Dedifferentiated amniotic fluid mesenchymal stem cell (primary cell): ENCODE measurements around the gene AUP1.
A peak's percentile ranks its signal among the peaks of the same experiment; 100 is the strongest.

Experiments used
- DNase-seq: peaks from one replicate; pipeline ENCODE4 v3.0.0-alpha.2; 2016; ENCODE audit errors: extremely low spot score

The AUP1 gene

DNA sequence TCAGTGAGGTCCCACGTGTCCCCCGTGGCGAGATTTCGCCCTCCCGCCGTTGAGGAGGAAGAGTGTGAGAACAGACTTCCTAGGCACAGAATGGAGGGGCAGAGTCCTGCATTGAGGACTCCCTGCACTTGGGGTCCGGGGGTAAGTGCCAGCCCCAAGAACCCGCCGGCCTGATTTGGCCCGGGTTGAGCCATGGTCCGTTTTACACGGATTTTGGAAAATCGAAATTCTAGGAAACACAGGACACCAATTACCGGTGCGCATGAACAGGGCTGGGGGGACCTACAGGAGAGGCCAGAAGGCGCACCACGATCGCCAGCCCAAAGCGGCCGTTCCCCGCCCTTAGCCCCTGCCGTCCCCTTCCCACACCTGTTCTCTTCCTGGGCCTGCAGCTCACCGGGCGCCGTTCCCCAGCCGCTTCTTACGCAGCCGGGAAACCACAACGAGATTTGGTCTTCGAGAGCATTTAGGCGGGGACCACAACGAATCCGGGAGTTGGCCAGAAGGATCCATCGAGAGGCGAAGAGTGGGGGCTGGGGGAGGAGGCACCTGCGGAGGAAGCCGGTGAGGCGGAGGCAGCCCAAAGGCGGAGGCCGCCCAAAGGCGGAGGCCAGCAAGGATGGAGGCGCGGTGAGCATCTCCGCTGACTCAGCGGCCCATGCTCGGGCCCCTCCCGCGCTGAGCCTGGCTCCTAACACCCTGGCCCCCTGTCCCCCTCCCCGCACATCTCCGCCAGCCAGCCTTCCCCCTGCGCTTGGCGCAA is 15.7 kb downstream of the AUP1 start:
- no peak for DNase-seq

DNA sequence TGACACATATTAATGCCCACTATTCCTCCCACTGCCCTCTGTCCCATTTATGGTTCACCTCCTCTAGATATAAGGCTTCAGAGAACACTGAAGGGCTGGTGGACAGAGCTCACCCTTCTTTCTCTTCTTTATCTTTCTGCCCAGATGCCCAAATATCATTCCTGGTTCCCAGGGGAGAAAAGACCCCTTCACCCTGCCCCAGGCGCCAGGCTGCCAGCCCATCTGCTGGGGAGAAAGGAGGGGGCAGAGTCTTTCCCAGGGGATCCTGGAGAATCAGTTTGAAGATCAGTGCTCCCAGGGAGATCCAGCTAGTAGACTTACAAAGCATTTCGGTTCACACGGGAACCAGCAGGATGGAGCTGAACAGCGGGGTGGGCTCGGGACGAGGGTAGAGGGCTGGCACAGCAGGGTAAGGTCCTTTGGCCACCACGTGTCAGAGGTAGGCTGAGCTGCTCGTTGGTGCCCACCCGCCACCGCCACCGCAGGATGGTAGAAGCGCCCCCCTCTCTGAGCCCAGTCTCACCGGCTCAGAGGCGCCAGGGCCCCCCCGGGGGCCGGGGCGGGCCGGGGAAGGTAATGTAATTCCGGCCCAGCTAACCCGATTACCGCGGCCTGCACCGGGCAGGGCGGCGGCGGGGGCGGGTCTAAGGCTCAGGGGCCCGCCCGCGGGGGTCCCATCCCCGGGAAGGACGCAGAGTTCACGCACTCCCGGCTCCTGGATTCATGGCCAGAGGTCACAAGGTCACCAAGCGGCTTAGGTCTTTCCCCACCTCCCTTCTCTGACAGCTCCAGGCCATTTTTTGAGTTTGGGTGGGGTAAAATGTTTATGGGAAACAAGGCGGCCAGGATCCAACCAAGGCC is 16.5 kb downstream of the AUP1 start:
- DNase-seq, result no peak

DNA sequence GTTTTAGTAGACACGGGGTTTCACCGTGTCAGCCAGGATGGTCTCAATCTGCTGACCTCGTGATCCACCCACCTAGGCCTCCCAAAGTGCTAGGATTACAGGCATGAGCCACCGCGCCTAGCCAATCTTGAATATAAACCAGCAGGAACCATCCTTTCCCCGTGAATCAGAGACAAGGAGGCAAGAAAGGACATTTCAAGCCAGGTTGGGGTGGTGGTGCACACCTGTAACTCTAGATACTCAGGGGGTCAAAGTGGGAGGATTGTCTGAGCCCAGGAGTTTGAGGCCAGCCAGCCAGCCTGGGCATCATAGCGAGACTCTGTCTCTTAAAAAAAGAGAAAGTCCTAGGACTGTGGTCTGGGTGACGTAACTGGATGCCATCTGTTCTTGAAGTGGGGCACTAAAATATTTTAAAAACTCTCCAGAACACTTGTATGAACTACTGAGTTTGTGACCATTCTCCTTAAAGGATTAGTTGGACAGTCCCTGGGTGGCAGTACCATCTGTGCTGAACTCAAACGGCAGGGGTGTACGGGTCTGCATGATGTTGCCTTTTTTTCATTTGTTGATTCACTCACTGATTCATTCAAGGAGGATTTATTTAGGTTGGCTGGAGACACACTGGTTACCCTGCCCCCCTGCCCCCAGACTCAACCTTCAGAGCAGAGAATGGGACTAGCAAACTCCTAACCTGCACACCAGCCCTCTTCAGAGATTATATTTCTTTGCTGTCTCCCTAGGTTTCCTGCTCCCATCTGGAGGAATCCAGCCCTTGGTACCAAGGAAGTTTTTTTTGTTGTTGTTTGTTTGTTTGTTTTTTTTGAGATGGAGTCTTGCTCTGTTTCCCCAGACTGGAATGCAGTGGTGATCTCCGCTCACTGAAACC is 18.2 kb downstream of the AUP1 start:
- DNase-seq, result no peak

DNA sequence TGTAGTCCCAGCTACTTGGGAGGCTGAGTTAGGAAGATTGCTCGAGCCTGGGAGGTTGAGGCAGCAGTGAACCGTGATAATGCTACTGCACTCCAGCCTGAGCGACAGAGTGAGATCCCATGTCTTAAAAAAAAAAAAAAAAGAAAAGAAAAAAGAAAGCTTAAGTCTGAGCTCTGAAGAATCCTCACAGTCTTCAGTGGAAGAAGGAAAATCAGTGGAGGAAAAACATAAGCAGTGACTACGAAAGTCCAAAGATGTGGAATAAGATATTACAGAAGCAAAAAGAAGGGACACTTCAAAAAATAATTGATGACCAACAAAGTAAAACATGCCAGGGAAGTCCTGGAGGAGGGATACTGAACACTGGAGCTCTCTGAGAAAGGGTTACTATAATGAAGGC is 19.2 kb downstream of the AUP1 start:
- DNase-seq, result no peak

DNA sequence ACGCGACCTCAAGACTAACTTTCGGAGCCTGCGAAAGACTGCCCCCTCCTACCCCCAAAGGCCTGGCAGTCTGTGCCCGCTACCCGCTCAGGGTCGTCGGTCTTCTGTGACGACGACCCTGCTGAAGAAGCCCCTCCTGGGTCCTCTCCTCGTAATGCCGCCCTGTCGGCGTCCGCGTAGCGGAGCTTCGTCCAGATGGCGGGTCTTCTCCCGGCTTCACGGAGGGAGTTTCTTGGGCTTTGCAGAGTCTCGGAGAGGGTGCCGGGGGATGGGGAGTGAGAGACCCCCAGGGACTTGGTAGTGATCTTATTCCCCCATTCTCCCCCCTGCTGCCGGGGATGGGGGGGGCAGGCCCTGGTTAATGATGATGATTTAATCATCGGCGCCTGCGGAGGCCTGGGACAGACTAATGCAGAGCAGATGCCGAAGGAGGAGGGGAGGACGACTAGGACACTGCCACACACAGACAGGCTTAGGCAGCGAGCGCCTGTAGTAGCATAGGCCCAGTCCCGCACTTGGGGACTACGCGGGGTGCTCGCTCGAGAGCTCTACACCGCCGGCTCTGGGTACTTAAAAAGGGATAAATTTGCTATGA is 21.5 kb downstream of the AUP1 start:
- peak; percentile 47 for DNase-seq

DNA sequence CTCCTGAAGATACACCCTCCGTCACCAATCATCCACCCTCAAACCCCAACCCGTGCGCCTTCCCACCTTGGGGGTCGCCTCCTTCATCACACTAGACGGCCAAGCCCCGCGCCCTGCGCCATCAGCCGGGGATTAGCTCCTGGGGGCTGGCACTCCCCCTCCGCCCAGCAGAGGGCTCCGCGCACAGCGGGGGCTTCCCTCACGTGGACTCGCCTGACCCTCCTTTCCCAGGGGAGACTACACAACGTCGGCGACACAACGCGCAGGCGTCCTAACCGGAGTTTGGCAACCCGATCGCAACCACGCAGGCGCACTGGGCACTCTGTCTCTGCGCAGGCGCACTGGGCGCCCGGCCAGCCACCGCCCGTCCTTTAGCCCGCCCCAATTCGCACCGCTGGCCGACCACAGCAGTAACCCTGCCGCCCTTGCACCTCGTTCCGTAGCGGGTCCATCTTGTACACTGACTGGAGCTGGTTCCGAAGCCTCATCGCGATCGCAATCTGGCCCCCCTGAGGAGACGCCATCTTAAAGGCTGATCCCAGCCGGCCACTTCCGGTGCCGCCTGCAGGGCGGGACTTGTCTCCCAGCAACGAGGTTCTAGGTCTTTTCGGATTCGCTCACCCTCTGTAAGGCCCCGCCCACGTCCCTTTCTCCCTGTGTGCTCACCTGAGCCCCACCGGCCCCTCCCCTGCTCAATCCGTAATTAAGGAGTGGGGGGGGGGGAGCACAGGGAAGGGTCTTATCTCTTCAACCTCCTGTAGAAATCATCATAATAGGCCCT is 22.2 kb downstream of the AUP1 start, which contains the start of gene PCGF1:
Gene PCGF1 (minus strand): TSS at position 551 of the 781 bp plus-strand sequence. CDS start 27 bp downstream, at position 524.
- peak; percentile 99 for DNase-seq

DNA sequence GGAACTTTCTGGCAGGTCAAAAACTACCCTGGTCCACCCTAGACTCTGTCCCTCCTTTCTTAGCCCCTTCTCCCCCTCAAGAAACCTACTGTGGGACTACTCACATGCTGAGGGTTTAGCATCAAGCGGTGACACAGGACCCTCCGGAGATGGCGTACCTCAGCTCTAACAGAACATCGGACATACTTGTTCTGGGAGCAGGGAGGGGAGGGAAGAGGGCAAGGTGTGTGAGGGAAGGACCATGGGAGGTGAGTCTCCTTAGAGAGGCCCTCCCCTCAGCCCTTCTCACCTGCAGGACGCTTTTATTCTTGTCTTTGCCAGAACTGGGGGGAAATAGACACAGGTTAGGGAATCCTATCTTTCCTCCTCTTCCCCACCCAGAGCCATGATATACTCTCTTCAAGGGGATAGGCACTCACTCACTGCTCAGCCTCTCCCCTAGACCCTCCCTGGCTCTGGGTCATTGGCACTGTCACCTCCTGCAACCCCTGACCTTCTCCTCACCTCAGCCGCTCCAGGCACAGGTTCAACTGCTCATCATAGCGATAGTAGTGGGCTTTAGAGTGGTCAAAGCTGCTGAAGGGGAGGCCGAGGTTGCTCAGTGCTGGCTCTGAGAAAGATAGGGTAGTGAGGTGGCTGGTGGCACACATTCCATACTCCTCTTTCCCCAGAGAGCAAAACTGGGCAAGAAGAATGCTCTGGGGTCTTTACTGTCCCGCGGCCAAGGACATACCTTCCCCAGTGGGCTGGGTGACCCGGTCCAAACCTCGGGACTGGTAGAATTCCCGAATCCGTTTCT is 23.9 kb downstream of the AUP1 start:
- DNase-seq, result no peak

DNA sequence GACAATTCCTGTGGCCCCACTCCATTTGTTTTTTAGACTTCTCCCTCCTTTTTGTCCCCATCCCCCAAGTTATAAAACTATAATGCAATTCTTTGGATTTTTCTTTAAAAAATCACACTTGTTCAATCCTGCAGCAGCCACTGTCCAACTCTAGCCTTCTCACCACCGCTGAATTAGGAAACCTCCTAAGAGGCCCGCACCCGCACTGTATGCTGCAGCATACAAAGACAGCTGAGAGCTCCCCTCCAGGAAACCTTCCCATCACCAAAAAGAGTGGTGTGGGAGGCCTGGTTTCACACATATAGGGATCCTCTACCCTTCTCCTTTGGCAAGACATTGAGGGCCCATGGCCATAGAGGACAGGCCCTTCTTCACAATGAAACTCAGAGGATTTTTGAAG is 24.9 kb downstream of the AUP1 start:
- DNase-seq, result no peak

DNA sequence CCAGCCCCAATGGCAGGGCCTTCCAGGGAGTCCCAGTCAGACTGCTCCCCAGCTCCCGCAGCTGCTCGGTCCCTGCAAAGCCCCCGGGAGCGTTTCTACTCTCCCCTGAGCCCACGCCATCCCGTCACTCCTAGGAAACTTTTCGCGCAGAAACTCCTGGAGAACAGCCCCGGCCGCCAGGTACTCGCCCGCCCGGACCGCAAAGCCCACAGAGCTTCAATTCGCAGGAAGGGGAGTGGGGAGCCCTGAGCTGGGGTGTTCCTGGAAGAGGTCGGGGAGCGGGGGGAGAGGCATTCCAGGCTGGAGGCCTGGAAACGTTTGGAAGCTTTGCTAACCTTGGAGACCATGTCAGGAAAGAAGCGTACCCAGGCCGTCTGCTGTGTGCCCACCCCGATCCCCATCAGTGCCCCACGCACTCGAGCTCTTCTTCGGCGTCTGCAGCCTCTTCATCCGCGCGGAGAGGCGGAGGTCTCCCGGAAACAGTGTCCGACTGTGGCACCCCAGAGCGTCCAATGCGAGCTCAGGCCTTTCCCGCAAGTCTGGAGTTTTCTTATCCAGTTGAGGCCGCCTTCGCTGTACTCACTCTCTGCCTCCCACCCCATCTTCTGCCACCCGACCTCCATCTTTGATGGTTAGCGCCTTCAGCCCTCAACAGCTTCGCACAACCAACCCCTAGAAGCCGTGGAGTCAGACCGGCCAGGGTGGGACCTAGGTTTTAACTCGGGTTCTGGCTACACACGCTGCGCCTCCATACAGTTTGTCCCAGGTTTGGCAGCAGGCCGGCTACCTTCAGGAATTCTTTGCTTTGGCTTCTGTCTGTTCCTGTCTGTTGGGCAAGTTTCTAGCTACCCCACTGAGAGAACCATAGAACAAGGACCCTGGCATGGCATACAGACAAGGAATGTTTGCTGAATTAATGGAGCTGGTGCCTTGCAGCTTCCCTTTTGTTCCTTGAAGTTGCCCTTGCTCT is 25.7 kb downstream of the AUP1 start:
- DNase-seq, result no peak

DNA sequence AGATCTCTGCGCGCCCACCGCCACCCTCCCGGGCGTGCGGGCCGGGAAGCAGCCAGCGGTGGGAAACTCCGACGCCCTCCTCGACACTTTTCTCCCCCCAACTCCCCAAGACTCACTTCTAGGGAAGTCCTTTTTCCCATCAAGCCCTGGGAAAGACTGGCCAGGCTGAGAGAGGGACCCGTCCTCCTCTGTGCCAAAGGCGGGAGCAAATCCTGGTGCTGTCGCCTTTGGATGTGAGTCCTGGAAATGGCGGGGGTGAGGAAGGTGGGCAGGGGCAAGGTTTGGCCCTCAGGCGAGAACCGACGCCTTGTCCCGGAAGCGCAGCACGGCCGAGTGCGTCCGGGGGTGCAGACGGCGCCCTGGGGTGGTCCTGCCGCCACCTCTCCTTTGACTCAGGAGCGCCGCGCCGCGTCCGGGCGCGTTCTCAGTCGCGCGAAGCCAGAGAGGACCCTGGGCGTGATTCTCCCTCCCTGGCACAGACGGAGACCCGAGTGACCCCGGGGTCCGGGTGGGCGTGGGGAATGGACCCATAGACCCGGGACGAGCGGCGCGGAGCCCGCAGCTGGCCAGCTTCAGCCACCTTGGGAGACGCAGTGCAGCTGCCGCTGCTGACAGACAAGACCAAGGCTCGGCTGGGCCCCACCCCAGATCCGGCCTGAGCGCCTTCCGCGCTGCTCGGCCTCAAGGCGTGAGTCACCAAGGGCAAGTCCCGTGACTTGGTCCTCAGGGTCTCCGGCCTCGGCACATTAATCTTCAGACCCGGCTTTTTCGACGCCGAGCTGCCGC is 26.6 kb downstream of the AUP1 start:
- DNase-seq, result peak; percentile 68

DNA sequence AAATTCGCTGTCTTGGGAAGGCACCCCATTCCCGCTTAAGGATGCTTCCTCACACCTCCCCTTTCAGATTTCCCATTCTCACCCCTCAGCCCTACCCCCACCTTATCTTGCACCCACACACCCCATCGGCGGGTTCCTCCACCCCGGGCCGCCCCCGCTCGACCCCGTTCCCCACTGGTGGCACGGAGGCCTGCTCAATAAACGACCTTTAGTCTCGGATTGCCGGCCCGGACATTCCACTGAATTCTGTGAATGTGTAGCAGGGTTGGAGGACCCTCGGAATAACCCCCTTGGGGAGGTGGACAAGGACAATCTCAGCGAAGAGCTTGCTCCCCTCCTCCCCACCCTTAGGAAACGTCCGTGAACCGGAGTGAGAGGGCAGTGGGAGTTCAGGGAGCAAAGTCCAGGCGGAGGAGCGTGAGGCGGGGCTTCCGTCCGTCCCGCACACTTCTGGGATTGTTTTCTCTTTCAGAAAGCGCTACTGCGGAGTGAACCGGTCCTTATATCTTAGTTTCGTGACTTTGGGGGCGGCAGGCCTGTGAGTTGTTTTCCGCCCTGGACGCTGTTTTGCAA is 27.3 kb downstream of the AUP1 start:
- DNase-seq, result no peak

DNA sequence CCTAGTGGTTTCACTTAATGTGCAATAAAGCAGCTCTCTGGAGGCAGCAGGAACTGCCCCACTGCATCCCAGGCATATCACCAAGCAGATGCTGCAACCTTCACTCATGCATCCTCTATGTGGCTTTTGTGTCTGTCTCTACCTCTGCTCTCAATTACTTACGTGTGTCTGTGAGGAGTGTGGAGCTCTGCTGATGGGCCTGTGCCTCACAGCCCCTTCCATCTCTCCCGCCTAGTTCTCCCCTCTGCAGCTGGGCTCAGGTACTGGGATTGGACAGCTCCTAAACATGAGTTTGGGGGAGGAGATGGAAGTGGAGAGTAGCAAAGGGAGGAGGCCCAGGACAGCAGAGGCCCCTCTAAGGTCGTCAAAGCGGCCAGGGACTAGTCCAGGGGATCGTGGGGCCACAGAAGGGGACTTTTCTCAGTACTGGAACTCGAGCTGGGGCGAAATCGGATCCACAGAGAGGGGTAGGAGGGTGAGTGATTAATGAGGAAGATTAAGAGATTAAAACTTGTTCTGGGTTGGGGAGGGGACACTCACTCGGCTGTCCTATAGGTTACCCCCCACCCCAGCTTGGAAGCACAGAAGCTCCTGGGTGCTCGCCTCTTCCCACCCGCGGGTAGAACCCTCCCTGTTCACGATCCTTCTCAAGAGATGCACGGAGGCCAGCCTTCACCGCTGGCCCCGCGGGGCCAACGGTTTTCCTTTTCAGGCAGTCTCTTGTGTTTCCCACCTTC is 28.0 kb downstream of the AUP1 start:
- no peak for DNase-seq

DNA sequence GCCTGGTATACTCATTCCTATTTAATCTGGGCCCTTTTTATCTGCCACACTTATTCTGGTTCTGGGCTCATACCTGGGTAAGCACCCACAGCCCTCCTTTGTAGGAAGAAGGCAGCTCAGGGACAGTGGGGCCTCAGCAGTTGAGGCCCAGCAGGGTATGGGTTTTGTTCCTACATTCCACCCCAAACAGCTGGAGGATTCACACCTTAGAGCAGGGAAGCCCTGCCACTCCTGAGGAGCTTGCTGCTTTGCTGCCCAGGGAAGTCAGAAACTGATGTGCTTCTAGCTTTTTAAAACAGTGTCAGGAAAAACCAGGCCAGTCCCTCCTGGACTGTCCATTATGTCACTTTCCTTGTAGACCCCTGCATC is 28.9 kb downstream of the AUP1 start:
- DNase-seq, result no peak

DNA sequence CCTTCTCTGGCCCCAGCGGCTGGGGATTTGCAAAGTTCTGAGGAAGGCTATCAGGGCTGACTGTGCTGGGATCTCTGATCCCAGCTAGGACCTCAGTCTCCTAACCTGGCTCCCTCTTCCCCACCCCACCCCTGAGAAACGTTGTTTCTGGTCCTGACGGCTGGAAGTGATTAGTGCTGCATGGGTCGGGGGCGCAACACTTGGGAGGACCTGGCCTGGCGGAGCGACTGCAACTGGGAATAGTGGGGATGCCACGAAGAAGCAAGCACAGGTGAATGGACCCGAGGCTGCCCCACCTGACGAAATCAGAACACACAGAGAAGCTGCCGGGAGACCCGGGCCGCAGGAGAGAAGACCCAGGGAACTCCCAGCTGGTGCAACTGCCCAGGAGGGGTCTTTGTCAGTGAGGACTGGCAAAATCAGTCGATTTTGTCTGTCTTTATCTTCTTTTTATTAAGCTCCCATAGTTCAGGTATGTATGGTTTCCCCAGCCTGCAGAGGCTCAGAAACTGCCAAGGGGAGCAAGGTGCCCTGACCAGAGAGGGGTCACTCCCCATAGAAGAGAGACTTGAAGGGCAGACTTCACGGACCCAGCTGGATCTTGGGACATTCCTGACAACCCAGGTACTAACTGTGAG is 29.4 kb downstream of the AUP1 start:
- DNase-seq, result no peak

DNA sequence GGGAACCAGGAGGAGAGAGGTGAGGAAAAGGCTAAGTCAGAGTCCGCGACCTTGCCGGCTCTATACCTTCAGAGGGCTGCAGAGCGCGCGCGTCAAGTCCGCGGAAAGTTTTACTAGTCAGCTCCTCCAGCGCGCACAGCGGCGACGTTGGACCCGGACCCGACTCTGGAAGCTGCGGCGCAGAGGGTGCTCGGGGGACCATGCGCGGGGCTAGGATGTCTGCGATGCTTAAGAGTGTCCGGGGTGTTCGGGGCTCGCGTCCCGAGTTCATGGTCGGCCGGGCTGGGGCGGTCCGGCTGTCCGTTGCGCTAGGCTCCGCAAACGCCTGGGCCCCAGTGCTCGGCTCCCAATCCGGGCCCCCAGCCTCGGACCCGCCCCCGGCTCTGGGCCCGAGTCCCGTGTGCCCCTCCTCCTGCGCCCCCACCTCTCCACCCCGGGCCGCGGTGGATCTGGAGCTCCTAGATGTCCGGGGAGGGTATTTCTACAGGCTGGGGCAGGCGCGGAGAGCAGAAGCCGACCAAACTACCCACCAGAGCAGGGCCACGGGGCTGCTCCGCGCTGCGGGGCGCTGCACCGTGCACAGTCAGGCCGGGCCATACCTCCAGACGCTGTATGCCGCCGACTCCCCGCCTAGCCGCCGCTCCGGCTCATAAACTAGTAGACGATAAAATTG is 30.1 kb downstream of the AUP1 start, which contains the start of gene LBX2:
Gene LBX2 (minus strand): TSS at position 337 of the 673 bp plus-strand sequence. CDS start 66 bp downstream, at position 271.
- DNase-seq, result no peak
